GM18909 (cell line): ENCODE measurements around the gene CLIP2.

Experiments
- ATAC-seq: cut with Tn5 transposase; IDR thresholded peaks from one replicate; pipeline ENCODE4 v1.9.1; 2021; ENCODE audit warnings: mild to moderate bottlenecking; ENCODE audit not compliant: unreplicated experiment, poor library complexity

Gene CLIP2

GRCh38 chr7:74269757-74270277 is 19.4 kb upstream of the CLIP2 start:
- ATAC-seq, result peak; percentile 38

GRCh38 chr7:74271742-74272141 is 17.5 kb upstream of the CLIP2 start:
- ATAC-seq, result no peak

- ATAC-seq, result peak; percentile 82
These were observed 16.7 kb upstream of the CLIP2 start for GRCh38 chr7:74272305-74273038.

- no peak for ATAC-seq
These were observed 13.8 kb upstream of the CLIP2 start for GRCh38 chr7:74275401-74275881.

- ATAC-seq, result no peak
These were observed 11.6 kb upstream of the CLIP2 start for GRCh38 chr7:74277636-74278035.

- no peak for ATAC-seq
These were observed 8.2 kb upstream of the CLIP2 start for GRCh38 chr7:74280985-74281384.

GRCh38 chr7:74282748-74283459 is 6.3 kb upstream of the CLIP2 start:
- ATAC-seq, result no peak

- ATAC-seq, result no peak
These were observed 5.3 kb upstream of the CLIP2 start for GRCh38 chr7:74283858-74284447.

GRCh38 chr7:74284781-74285259 is 4.4 kb upstream of the CLIP2 start:
- peak; percentile 42 for ATAC-seq

GRCh38 chr7:74286131-74286530 is 3.1 kb upstream of the CLIP2 start:
- no peak for ATAC-seq

- ATAC-seq, result no peak
These were observed 1.7 kb upstream of the CLIP2 start for GRCh38 chr7:74287303-74288033.

GRCh38 chr7:74288034-74288881 is 949 bp upstream of the CLIP2 start:
- no peak for ATAC-seq

GRCh38 chr7:74289659-74290552 is 699 bp downstream of the CLIP2 start:
- no peak for ATAC-seq

GRCh38 chr7:74290553-74290950 is 1.3 kb downstream of the CLIP2 start:
- ATAC-seq, result no peak

GRCh38 chr7:74290981-74291441 is 1.8 kb downstream of the CLIP2 start:
- no peak for ATAC-seq

GRCh38 chr7:74291535-74291934 is 2.3 kb downstream of the CLIP2 start:
- no peak for ATAC-seq

- no peak for ATAC-seq
These were observed 3.8 kb downstream of the CLIP2 start for GRCh38 chr7:74292757-74293576.

- ATAC-seq, result no peak
These were observed 4.3 kb downstream of the CLIP2 start for GRCh38 chr7:74293577-74293908.
